PFSK-1 (cell line): ENCODE data around the gene EML4.

Experiments used
- FOXP2 ChIP-seq: optimal IDR thresholded peaks from 2 replicates; pipeline ENCODE3; 2011; ENCODE audit warnings: borderline replicate concordance, control low read depth, inconsistent platforms; ENCODE audit not compliant: insufficient read depth; ENCODE audit errors: extremely low read length, extremely low read depth
- POLR2AphosphoS5 ChIP-seq: IDR thresholded peaks from 2 replicates; pipeline ENCODE4 v1.6.1; 2012; ENCODE audit warnings: low read depth, mild to moderate bottlenecking, control low read depth, low read length, moderate library complexity
- REST ChIP-seq, 2 experiments: IDR thresholded peaks; 2 replicates each; pipeline versions ENCODE4 v1.6.1 to v1.8.0; 2011 to 2012; ENCODE audit warnings: low read depth in 2 of 2, low read length in 2 of 2, control low read depth in 1 of 2, inconsistent platforms in 1 of 2, mild to moderate bottlenecking in 1 of 2, moderate library complexity in 1 of 2; ENCODE audit not compliant: insufficient read depth in 1 of 2
- SIN3A ChIP-seq: IDR thresholded peaks from 2 replicates; pipeline ENCODE4 v1.6.1; 2012; ENCODE audit warnings: mild to moderate bottlenecking, low read length, moderate library complexity, borderline replicate concordance; ENCODE audit not compliant: insufficient read depth
- TAF1 ChIP-seq: IDR thresholded peaks from 2 replicates; pipeline ENCODE4 v1.6.1; 2012; ENCODE audit warnings: low read length, control low read depth, borderline replicate concordance; ENCODE audit not compliant: insufficient read depth

The EML4 gene

GRCh38 chr2:42266236-42266635, 97.1 kb downstream of the EML4 start:
- TF ChIP-seq REST (IDR thresholded peaks at IDR 0.05; ENCODE audit: insufficient read depth in 1 of 2, low read depth in 2 of 2, low read length in 2 of 2) (no peak), SIN3A (no peak), FOXP2 (no peak), TAF1 (no peak), POLR2AphosphoS5 (no peak)

GRCh38 chr2:42267530-42267929, 98.4 kb downstream of the EML4 start:
- no peak for TF ChIP-seq POLR2AphosphoS5
- no peak for TF ChIP-seq SIN3A
- no peak for TF ChIP-seq FOXP2
- no peak for TF ChIP-seq TAF1
- no peak for TF ChIP-seq REST (IDR thresholded peaks at IDR 0.05; ENCODE audit: insufficient read depth in 1 of 2, low read depth in 2 of 2, low read length in 2 of 2)

- no peak for TF ChIP-seq FOXP2
- TF ChIP-seq SIN3A: no peak
- no peak for TF ChIP-seq REST (IDR thresholded peaks at IDR 0.05; ENCODE audit: insufficient read depth in 1 of 2, low read depth in 2 of 2, low read length in 2 of 2)
- no peak for TF ChIP-seq TAF1
- TF ChIP-seq POLR2AphosphoS5: no peak
These were observed 99.5 kb downstream of the EML4 start for GRCh38 chr2:42268528-42269151.

- no peak for TF ChIP-seq REST (IDR thresholded peaks at IDR 0.05; ENCODE audit: insufficient read depth in 1 of 2, low read depth in 2 of 2, low read length in 2 of 2)
- no peak for TF ChIP-seq FOXP2
- no peak for TF ChIP-seq POLR2AphosphoS5
- no peak for TF ChIP-seq TAF1
- TF ChIP-seq SIN3A: no peak
These were observed 101.6 kb downstream of the EML4 start for GRCh38 chr2:42270757-42271156.
